LNCaP clone FGC (cell line): ENCODE results near the gene CCDC134.
A peak's percentile ranks its signal among the peaks of the same experiment; 100 is the strongest.

Experiments used
- DNase-seq: peaks from one replicate; pipeline ENCODE4 v3.0.0-alpha.2; 2011; ENCODE audit warnings: low read depth
- H3K4me3 ChIP-seq: 2 replicates; pipeline ENCODE4 v1.5.1; 2011; ENCODE audit warnings: mild to moderate bottlenecking, low read depth, low read length, control low read depth
- TF ChIP-seq, protein P1 (sequence below): IDR thresholded peaks from 2 replicates; pipeline ENCODE4 v1.5.1; 2012; ENCODE audit warnings: mild to moderate bottlenecking; ENCODE audit not compliant: control insufficient read depth, insufficient read depth; ENCODE audit errors: extremely low read depth

The CCDC134 gene

DNA sequence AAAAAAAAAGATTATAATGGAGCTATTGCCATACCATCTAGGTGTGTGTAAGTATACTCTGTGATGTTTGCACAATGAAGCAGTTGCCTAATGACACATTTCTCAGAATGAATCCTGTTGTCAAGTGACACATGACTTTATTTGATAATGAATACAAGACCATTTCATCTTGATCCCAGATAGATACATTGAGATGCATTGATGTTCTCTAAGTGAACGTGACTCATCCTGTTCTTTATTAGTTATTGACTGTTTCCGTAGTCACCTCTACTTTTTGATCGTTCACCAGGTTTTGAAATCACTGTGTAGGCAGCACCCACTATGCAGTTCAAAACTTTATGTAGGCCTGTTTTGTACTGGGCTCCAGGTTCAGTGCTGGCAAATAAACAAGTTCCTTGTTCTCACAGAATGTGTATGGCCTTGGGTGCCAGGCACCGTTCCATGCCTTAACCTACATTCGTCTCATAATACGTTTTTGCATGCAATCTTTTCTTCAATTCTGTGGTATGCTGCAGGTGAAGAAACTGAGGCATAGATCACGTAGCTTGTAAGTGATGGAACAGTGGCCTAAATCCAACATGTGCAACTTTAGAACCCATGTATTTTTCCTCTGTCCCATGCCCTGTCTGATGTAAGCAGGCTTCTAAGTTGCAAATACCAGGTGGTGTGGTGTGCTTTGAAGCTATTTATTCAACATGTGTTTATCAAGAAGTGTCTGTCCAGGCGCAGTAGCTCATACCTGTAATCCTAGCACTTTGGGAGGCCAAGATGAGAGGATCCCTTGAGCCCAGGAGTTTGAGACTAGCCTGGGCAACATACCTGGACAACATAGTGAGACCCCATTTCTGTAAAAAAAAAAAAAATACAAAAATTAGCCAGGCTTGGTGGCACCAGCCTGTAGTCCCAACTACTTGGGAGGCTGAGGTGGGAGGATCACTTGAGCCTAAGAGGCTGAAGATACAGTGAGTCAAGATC lies 42.8 kb downstream of the CCDC134 start:
- TF ChIP-seq, protein P1, sequence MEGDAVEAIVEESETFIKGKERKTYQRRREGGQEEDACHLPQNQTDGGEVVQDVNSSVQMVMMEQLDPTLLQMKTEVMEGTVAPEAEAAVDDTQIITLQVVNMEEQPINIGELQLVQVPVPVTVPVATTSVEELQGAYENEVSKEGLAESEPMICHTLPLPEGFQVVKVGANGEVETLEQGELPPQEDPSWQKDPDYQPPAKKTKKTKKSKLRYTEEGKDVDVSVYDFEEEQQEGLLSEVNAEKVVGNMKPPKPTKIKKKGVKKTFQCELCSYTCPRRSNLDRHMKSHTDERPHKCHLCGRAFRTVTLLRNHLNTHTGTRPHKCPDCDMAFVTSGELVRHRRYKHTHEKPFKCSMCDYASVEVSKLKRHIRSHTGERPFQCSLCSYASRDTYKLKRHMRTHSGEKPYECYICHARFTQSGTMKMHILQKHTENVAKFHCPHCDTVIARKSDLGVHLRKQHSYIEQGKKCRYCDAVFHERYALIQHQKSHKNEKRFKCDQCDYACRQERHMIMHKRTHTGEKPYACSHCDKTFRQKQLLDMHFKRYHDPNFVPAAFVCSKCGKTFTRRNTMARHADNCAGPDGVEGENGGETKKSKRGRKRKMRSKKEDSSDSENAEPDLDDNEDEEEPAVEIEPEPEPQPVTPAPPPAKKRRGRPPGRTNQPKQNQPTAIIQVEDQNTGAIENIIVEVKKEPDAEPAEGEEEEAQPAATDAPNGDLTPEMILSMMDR = no peak
- H3K4me3 ChIP-seq = no peak overlapping the region
- no peak for DNase-seq

DNA sequence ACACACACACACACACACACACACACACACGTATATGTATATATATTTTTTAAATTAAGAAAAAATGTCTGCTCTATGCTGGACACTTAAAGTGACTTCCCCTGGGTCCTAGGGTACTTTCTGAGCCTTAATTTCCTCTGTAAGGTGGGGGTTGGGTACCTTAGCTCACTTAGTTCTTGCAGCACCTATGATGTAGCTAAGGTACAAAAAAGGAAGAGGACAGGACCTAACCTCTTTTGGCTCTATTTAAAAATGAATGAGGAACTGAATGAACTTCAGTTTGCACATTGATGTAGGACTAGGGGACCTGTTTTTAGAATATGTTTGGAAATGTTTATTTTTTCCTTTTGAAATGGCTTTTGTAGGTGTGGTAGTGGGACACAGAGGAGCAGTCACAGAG lies 43.6 kb downstream of the CCDC134 start:
- no peak for DNase-seq
- peak overlapping the region; percentile 9; the same call in 1 of the 2 replicates for H3K4me3 ChIP-seq
- TF ChIP-seq, protein P1 = no peak

DNA sequence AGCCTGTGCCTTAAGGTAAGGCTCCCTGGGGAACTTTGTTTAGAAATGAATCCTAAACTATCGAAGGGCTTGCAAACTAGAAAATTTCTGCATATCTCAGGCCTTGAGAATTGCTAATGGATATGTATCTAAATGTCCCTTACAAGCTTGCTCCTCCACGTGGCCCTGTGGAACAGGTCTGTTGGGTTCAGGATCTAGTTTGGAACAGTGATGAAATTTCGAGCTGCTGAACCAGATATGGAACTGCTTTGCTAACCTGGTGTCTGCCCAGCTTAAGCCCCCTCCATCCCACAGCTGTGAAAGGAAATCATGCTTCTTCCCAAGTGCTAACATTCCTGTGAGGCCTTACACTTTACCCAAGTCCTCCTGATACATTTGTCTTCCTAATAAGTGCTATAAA lies 44.0 kb downstream of the CCDC134 start:
- TF ChIP-seq, protein P1 = no peak
- H3K4me3 ChIP-seq = peak overlapping the region; percentile 9; the same call in 1 of the 2 replicates
- peak; percentile 94 for DNase-seq

DNA sequence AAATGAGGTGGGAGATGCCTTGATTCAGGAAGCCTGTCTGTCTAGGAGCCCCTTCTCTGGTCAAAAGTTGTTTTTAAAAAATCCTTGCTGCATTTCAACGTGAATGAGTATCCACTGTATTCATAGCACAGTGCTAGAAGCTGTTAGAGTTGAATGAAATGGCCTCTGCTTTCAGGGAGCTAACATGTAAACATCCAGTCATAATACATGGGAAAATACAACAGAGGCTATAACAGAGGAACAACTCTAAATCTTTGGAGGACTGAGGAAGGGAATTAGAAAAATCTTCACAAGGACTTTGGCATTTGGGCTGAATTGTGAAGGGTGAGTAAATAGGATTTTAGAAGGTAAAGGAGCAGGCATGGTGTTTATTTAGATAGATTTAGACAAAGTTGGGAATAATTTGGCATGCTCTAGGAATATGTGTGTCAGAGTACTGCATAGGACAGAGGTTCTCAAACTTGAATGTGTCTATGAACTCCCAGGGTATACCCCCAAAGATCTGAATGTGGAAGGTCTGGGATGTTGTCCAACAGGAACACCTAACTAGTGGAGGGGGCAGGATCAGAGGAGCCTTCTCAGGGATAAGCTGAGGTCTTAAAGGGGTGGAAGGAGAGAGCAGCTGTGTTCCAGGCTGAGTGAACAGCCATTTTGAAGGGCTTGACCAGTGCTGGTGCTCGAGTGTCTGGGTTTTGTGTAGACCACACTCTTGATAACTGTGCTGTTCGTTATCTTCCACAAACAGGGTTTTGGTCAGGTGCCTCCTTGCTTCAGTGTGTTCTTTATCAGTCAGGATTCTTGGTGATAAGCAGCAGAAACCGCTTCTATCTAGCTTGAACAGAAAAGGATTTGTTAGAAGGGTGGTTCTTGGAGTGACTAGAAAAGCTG lies 45.1 kb downstream of the CCDC134 start:
- TF ChIP-seq, protein P1 = no peak
- no peak overlapping the region for H3K4me3 ChIP-seq
- no peak for DNase-seq

DNA sequence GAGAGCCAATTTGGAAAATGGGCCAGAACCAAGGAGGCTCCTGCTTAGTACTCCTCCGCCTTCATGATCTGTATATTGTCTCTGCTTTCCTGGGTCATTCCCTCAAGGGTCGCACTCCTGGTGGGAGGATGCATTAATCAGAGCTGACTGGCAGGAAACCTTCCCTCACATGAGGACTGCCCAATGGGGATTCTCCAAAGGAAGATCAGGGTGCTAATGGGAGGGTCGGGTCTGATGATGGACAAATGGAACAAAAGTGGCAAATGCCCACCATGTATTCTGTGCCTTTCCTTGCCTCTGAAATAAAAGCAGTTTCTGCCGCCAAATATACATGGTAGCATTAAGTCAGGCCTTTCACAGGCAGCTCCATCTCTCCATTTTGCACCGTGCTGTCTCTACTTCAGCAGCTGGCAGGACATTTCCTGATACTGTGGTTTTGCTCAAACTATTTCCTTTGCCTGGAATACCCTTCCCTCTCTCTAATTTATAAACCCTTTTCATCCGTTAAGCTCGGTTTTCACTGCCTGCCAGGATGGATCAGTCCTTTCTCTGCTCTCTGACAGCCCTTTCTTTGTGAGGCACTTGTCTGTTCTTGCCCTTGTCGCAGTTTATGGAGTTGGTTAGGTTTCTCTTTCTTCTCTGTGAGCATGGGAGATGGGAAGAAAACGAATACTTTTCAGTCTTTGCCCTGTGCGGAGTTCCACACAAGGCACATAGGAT lies 45.9 kb downstream of the CCDC134 start:
- TF ChIP-seq, protein P1 = no peak
- DNase-seq = no peak
- no peak overlapping the region for H3K4me3 ChIP-seq

DNA sequence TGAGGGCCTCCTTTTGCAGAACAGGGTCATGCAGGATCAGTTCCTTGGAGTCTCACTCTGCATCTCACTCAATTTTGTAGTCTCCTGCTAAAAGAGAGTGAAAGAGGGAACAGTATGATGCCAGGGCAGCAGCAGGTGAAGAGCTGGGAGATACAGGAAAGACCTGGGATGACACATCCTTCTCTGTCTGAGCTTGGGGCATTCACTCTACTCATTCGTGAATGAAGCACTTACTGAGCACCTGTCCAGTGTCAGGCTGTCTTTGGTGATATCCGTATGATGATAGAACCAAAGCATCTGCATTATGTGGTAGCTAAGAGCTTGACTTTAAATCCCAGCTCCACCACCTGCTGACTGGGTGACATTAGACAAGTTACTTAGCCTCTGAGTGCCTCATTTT lies 46.8 kb downstream of the CCDC134 start:
- no peak for DNase-seq
- H3K4me3 ChIP-seq = no peak overlapping the region
- TF ChIP-seq, protein P1 = no peak
